GM21528 (cell line): ENCODE data around the gene DPM3.
"Not testable (repeated sequence)": the region's sequence is repeated elsewhere in the genome, so short reads cannot be mapped to it uniquely, and the experiment has no call there.

Source experiments
- ATAC-seq: cut with Tn5 transposase; IDR thresholded peaks from one replicate; pipeline ENCODE4 v1.9.1; 2021; ENCODE audit warnings: mild to moderate bottlenecking, moderate library complexity; ENCODE audit not compliant: unreplicated experiment, low FRiP score

Gene DPM3

DNA sequence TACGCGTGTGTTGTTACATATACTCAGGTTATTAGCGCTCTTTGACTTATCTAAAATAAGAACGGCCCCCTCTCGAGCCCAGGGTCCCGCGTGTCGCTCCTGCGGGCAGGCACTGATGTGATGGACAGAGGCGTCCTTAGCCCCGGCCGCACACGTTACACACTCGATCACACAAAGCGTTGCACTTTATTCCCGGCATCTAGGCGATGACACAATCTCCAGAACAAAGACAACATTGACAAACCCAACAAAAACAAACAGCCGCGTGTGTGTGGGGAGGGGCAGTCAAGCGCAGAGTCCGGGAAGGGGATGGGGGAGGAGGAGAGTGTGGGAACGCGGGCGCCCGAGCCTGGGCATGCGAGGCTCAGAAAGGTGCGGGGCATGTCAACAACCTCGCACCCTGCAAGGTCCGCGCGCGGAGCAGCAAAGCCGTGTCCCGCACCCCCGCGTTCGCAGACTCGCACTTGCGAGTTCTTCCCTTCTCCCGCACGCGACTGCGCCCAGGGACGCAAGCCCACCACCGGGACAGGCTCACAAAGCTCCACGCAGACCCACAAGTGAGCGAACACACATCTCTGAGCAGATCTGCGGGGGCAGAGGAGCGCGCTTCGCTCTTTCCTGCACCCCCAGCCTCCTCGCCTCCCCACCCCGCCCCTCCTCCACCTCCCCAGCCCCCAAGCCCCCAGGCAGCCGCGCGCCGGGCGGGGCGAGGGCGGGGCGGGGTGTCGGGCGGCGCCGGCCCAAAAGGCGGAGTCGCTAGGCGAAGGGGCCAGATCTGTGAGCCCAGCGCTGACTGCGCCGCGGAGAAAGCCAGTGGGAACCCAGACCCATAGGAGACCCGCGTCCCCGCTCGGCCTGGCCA lies 13.0 kb downstream of the DPM3 start, which contains the start of gene EFNA1:
TSS of gene EFNA1 (plus strand) at position 772 of the 862 bp plus-strand sequence. CDS start 102 bp downstream, outside the sequence.
- ATAC-seq, result no peak

DNA sequence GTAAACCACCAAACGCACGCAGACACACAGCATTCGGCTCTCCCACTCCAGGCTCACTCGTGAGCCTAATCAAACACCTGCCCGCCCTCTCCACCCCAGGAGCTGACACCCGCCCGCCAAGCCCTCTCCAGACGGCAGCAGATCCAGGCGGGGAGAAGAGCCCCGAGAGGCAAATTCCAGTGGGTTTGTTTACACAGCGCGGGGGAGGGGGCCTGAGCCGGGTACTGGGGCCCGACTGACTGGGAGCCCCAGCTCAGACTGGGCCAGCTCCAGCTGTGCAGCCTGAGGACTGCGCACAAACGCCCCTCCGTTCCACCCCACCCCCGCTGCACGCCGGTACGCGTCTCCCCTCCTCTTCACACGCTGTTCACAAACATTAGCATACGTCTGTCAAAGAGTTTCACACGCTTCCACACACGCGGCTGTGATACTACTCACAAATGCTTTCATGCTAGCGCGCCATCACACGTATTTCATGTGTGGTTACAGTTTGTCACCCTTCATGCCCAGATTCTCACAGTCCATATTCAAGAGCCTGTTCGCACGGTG lies 13.7 kb downstream of the DPM3 start:
- no peak for ATAC-seq

DNA sequence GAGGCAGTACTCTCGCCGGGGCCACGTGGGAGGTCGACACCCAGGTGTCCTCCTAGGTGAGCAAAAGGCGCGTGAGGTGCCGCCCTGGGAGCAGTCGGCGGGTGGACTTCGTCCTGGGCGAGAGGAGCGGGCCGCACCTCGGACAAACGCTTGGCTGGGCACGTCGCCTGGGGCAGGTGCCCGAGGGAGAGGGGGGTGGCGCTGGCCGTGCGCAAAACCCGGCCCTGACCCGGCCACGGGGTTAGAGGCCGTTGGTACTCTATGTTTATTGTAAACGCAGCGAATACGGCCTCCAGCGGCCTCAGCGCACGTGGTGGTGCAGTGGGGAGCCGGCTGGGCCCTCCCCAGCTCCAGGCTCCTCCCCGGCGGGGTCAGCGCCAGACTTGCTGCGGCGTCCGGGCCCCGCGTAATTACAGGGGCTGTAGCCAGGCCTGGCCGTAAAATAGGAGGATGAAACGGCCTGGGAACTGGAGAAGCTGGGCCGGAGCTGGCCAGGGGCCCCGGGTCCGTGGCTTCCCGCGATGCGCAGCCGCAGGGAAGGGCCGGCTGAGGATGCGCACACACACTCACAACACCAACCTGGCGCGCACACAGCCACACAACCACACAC lies 14.3 kb downstream of the DPM3 start:
- no peak for ATAC-seq

DNA sequence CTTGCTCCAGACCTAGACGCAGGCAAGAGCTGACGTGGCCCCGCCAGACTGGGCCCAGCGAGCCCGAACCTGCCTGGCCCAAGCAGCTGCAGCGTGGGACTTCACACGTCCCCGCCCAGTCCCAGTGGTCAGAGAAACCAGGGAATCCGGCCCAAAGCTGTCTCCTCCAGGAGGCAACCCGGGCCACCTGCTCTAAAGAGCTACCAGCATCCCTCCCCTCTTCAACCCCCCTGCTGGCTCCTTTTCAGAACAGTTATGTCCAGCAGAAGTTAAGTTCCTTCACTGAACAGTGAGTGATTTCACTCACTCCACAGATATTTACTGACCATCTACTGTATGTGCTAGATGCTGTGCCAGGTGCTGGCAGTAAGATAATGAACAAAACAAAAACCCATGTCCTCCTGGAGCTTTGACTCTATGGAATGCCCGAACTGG lies 14.8 kb downstream of the DPM3 start:
- no peak for ATAC-seq

DNA sequence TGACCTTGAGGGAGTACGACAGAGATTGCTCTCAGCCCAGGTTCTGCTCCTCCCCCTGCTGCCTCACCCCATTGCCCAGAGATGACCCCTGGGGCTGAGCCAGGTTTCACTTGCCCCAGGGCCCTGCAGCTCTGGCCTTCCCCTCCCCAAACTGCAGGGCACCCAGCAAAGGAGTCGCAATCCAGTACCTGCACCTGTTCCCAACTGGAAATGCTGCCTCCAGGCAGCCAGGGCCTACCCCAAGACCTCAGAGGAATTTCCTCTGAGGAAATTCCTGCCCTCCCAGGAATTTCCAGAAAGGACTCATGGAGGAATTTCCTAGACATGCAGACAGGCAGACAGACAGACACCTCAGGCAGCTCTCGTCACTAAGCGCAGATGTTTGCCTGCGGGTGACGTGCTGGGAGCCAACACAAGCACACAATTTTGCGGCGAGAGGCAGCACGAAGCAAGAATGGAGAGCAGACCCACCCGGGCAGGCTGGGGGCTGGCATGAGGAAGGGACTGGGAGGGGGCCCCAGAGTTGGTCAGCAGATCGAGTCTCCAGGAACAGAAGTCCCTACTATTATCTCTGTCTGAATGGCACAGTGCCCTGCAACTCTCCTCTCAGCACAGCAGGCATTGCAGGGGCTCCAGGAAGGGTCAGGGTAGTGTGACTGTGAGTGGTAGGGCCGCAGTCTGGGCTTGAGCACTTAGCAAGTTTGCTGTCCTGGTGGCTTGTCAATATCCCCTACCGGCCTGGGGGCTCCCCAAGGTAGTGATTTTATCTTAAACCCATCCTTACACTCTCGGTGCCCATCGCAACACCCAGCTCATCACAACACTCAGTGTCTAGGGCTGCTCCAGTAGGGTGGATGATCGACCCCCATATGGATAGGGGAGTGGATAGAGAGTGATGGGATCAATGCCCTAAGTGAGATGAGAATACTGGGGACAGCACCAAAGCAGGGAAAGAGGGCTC lies 15.5 kb downstream of the DPM3 start:
- no peak for ATAC-seq

DNA sequence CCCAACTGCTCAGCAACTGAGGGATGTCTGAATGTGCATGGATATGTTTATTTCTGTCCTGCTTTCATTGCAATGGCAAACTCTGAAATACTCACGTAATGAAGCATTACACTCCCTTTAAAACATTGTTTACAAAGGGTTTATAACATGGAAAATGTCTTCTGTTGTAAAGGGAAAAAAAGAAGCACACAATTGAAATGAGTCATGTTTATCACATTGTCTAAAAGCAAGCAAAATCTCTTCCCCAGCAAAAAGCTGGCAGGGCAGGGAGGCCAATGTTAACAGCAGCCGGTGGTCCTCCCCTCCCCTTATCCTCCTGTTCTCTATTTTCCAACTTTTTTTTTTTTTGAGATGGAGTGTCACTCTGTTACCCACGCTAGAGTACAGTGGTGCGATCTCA lies 16.5 kb downstream of the DPM3 start:
- no peak for ATAC-seq

DNA sequence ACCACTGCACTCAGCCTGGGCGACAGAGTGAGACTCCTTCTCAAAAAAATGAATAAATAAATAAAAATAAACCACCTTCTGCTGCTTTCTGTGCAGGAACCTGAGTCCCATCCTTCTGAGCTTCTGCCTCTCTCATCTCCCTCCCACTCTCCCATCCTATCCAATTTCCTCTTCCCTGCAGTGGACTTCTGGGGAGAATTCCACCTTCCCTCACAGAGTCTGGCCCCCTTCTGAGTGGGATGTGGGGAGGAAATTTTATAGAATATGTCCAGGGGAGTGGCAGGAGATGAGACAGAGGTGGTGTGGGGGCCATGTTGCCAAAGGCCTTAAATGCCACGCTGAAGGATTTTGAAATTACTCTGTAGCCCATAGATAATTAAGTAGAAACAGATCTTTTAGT lies 18.0 kb downstream of the DPM3 start:
- no peak for ATAC-seq

DNA sequence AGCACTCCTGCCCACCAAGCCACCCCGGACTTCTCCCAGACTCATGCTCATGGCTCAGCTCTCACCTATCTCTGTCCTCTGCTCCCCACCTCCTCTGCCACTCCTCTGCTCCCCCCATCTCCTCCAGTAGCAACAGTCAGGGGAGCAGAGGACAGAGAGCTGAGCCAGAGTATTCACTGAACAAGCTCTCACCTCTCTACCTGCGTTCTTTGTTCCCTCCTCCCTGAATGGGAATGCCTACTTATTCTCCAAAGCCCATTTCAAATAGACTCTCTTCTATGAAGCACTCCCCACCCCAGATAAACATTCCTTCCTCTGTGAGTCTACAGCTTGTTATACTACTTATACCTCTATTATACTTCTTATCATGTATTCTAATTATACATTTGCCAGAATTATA lies 19.1 kb downstream of the DPM3 start:
- ATAC-seq, result no peak

DNA sequence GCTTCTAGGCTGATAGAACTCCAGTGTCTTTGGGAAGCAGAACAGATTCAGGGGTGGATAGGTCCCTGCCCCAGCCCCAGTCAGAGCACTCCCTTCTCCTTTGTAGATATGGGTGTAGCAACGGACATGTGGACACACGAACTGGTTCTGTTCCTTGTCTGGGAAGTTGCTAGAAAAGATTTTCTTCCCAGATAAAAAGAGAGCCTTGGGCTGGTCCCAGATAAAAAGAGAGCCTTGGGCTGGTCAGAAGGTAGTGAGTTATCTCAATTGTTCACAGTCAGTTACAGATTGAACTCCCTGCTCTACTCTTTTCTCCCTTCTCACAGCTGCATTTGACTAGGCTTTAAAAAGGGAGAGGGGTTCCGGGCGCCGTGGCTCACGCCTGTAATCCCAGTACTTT lies 20.1 kb downstream of the DPM3 start:
- no peak for ATAC-seq

DNA sequence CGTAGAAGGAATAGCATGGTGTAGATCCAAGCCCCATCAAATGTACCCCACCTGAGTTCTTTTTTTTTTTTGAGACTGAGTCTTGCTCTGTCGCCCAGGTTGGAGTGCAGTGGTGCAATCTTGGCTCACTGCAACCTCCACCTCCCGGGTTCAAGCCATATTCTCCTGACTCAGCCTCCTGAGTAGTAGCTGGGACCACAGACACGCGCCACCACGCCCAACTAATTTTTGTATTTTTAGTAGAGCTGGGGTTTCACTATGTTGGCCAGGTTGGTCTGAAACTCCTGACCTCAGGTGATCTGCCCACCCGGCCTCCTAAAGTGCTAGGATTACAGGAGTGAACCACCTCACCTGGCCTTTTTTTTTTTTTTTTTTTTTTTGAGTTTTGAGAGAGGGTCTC lies 22.2 kb downstream of the DPM3 start:
- not testable (repeated sequence) for ATAC-seq

DNA sequence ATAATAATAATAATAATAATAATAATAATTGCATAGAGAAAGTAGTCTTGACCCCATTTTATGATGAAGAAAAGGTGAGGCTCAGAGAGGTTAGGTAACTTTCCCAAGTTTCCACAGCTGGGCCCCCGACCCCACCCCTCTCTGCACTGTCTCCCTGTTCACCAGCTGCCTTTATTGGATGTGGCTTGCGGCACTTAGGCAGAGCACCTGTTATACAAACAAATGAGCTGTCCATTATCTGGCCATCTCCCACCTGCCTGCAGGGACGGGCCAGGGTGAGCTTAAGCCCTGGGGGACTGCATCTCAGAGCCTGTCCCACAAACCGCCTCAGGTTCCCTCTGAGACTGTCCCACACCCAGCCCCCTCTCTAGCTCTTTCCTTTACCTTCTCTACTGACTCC lies 22.7 kb downstream of the DPM3 start:
- ATAC-seq, result no peak

DNA sequence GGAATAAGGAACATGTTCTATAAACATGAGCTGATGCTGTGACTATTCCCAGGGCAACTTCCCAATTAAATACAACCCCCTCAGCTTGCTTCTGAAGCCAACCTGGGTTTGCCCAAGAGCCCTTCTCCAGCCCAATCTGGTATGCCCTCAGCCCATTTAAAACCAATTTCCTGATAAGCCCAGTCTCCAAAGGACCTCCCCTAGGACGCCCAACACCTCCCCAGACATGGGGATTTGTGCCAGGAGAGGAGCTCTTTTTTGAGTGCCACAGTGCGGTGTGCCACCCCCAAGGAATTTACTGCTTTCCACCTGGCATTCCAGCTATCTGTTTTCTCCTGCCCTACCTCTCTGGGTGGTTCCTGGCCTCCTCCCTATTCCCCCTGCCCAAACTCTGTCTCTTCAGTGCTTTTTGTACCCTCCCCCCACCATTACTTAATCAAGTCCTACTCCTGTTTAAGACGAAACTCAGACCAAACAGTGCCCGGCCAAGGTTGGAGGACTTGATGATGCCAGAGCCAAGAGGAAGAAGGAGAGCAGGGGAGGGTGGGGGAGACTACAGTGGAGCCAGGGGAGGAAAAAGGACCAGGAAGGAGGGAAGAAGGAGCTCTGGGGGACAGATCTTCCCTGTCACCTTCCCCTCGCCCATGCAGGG lies 24.1 kb downstream of the DPM3 start:
- no peak for ATAC-seq

DNA sequence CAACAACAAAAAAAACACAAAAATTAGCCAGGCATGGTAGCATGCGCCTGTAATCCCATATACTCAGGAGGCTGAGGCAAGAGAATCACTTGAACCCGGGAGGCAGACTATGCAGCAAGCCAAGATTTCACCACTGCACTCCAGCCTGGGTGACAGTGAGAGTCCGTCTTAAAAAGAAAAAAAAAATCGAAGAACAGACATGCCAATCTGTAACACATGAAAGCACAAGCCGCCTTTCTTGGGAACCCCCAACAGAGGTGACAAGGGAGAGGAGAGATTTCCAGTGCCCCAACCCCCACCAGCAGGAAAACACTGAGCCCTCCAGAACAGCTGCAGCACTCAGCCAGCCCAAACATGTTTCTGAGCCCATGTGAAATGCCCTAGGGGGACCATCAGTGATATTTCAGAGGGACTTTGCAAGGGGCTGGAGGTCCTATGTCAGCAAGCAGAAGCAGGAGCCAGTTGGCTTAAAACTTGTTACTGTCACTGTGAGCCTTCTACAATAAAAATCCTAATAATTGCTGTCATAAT lies 26.8 kb downstream of the DPM3 start:
- no peak for ATAC-seq

DNA sequence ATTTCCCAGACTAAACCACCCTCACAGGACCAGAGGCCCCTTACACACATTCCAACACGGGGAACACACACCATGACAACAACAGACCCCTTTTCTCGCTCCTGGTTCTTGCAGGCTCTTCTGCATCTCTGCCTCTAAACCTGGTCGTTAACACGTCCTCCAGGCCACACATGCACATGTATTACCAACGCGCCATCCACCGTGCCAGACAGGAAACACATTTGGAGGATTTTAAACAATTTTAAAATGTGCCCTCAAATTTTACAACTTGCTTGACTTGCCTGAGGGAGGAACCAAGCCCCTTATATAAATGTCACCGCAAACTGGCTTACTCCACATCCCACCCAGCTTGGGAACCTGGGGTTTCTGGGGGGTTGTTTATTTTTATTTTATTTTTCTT lies 29.5 kb downstream of the DPM3 start:
- no peak for ATAC-seq

DNA sequence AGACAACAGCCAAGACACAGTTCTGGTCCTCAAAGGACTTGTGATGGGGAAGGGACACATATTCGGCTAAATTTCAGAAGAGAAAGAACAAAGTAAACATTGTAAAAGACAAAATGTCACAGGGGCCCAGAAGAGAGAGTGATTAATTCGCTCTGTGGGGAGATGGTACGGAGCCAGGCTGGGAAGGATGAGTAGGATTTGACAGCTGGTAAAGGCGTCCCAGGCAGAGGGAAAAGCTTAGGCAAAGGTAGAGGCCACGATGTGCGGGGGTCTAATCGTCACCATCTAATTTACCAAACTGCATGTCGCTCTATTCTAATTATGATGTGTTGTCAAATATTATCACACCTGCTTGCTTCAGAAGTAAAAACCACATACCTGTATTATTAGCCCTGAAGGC lies 29.9 kb downstream of the DPM3 start:
- no peak for ATAC-seq

DNA sequence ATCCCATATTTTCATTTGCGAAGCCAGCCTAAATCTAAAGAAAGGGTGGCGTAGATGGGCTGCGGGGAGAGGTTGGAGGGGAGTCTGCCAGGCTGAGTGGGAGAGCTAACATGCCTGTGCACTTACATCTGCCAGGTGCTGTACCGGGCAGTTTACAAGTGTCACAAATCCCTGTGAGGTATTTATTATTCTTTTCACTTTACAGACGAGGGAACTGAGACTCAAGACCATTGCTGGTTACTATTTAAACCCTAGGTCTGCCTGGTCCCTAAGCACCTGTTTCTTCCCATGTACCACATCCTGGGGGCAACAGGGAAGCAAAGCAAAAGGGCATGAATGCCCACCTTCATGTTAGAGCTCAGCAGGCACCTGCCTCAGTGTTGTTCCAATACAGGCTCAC lies 32.0 kb downstream of the DPM3 start:
- ATAC-seq, result no peak

DNA sequence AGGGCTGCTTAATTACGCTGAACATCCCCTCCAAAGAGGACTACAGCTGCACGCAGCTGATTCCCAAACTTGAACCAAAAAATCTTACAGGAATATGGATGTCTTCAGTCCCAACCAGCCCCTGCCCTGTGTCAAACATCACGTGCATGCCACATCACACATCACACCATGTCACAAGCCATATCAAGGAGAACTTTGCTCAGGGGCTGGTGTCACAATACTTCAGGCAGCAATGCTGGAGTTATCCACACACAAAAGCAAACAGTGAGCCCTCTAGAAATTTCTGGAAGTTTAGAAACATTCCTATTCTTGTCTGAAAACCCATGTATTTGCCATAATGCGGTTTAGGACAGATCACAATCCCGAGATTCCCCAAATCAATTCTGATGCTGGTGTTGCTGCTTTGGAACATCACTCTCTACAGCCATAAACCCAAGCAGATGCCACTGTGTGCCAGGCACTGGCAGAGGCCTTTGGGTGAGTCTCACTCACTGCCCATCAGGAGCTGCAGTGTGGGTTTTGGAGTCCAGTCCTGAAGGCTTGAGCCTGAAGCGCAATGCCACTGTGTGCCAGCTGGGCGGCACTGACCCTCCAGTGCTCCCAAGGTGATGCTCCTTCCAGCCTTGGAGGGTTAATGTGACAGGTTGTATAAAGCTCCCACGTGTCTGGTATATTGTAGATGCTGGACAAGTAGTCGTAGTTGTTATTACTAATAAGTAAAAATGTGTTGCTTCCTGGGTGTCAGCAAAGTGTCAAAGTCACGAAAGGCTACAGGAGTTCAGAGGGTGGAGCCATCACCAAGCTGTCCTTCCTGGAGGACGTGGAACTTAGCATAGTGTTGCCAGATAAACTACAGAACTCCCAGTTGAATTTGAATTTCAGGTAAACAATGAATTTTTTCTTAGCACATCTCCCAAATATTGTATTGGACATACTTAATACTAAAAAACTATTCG lies 32.7 kb downstream of the DPM3 start:
- no peak for ATAC-seq

DNA sequence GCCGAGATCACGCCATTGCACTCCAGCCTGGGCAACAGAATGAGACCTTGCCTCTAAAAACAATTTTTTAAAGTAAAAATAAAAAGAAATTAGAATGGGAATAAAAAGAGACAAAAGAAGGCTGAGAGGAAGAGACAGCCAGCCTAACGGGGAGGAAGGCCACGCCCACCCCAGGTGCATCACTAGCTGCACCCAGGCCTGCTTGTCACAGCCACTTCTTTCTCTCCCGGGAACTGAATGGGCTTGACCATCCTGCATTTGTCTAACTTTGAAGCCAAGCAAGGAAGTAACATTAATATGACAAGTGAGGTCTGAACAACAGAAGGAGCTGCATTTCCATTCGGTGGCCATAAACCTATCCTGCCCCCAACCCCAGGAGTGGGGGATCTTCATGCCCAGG lies 33.5 kb downstream of the DPM3 start:
- no peak for ATAC-seq

DNA sequence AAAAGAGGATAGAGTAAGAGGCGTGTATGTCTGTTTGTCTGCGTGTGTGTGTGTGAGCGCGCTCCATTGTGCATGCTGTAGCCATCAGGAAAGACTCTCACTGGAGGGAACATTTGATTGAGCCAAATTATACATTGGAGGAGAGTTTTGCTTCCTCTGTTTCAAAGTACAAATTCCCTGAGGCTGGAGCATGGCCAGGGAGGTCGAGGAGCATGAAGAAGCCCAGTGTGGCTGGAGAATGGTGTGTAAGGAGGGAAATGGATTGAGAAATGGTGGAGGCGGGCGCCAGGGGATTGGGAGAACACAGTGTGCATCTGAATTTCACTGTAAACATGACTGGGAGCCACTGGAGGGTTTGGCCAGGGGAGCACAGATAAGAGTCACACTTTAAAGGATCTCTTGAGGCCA lies 34.7 kb downstream of the DPM3 start:
- no peak for ATAC-seq
